ENCODE results near the gene STK32B.

The STK32B gene

GRCh38 chr4:5471691-5472090 is 420.4 kb downstream of the STK32B start:
- ChIA-PET CTCF (no interaction called here), POLR2A (no interaction called here)
- no peak for TF ChIP-seq FOXA1 (IDR thresholded peaks at IDR 0.05)
- TF ChIP-seq ARNT (IDR thresholded peaks at IDR 0.05): no peak
- TF ChIP-seq FOXK2 (IDR thresholded peaks at IDR 0.05): no peak
- no peak for TF ChIP-seq FOXM1 (IDR thresholded peaks at IDR 0.05; ENCODE audit: borderline replicate concordance)
- no peak for TF ChIP-seq ELF4 (IDR thresholded peaks at IDR 0.05)
- no peak for TF ChIP-seq LEF1 (IDR thresholded peaks at IDR 0.05; ENCODE audit: borderline replicate concordance)
- TF ChIP-seq SP1 (IDR thresholded peaks at IDR 0.05): no peak
- no peak for TF ChIP-seq HDGF (IDR thresholded peaks at IDR 0.05; ENCODE audit: borderline replicate concordance)
- DNase-seq (ENCODE audit: extremely low spot score): no peak

GRCh38 chr4:5472160-5472591 is 420.9 kb downstream of the STK32B start:
- TF ChIP-seq FOXK2 (IDR thresholded peaks at IDR 0.05): no peak
- no peak for TF ChIP-seq SUZ12 (IDR thresholded peaks at IDR 0.05)
- TF ChIP-seq ZNF384 (IDR thresholded peaks at IDR 0.05): no peak
- TF ChIP-seq NFRKB (IDR thresholded peaks at IDR 0.05): no peak
- DNase-seq (ENCODE audit: extremely low spot score): no peak
- POLR2A ChIA-PET: no interaction called here
- CTCF ChIA-PET: no interaction called here

GRCh38 chr4:5473125-5473524 is 421.8 kb downstream of the STK32B start:
- POLR2A ChIA-PET: no interaction called here
- TF ChIP-seq SP1 (IDR thresholded peaks at IDR 0.05): no peak
- no peak for TF ChIP-seq TARDBP (IDR thresholded peaks at IDR 0.05)
- CTCF ChIA-PET: no interaction called here
- DNase-seq (ENCODE audit: extremely low spot score): no peak

- ChIA-PET POLR2A (no interaction called here), CTCF (no interaction called here)
- no peak for TF ChIP-seq BHLHE40 (IDR thresholded peaks at IDR 0.05; ENCODE audit: borderline replicate concordance)
- TF ChIP-seq L3MBTL2 (conservative IDR thresholded peaks at IDR 0.05): no peak
- DNase-seq (ENCODE audit: extremely low spot score): no peak
Measured at GRCh38 chr4:5474756-5475155, 423.5 kb downstream of the STK32B start.

- ChIA-PET POLR2A (no interaction called here), CTCF (no interaction called here)
- TF ChIP-seq BHLHE40 (IDR thresholded peaks at IDR 0.05; ENCODE audit: borderline replicate concordance) (no peak), CTBP1 (IDR thresholded peaks at IDR 0.05; ENCODE audit: borderline replicate concordance) (no peak), HDGF (IDR thresholded peaks at IDR 0.05; ENCODE audit: borderline replicate concordance) (no peak), SUZ12 (IDR thresholded peaks at IDR 0.05) (no peak), FOXA1 (IDR thresholded peaks at IDR 0.05) (no peak), ARNT (IDR thresholded peaks at IDR 0.05) (no peak)
- no peak for DNase-seq (ENCODE audit: extremely low spot score)
Measured at GRCh38 chr4:5477613-5478012, 426.3 kb downstream of the STK32B start.

- POLR2A ChIA-PET: no interaction called here
- DNase-seq (ENCODE audit: extremely low spot score): no peak
- CTCF ChIA-PET: no interaction called here
- TF ChIP-seq HDGF (IDR thresholded peaks at IDR 0.05; ENCODE audit: borderline replicate concordance) (no peak), BHLHE40 (IDR thresholded peaks at IDR 0.05; ENCODE audit: borderline replicate concordance) (no peak), LEF1 (IDR thresholded peaks at IDR 0.05; ENCODE audit: borderline replicate concordance) (no peak)
Measured at GRCh38 chr4:5478169-5478568, 426.9 kb downstream of the STK32B start.

- no peak for DNase-seq (ENCODE audit: extremely low spot score)
- POLR2A ChIA-PET: no interaction called here
- CTCF ChIA-PET: no interaction called here
- TF ChIP-seq FOXK2 (IDR thresholded peaks at IDR 0.05): no peak
- no peak for TF ChIP-seq ELF4 (IDR thresholded peaks at IDR 0.05)
- TF ChIP-seq HDGF (IDR thresholded peaks at IDR 0.05; ENCODE audit: borderline replicate concordance): no peak
- TF ChIP-seq TARDBP (IDR thresholded peaks at IDR 0.05): no peak
- TF ChIP-seq FOXA1 (IDR thresholded peaks at IDR 0.05): no peak
- TF ChIP-seq PKNOX1 (IDR thresholded peaks at IDR 0.05): no peak
- no peak for TF ChIP-seq LEF1 (IDR thresholded peaks at IDR 0.05; ENCODE audit: borderline replicate concordance)
- TF ChIP-seq CTBP1 (IDR thresholded peaks at IDR 0.05; ENCODE audit: borderline replicate concordance): no peak
- no peak for TF ChIP-seq BHLHE40 (IDR thresholded peaks at IDR 0.05; ENCODE audit: borderline replicate concordance)
- no peak for TF ChIP-seq FOXM1 (IDR thresholded peaks at IDR 0.05; ENCODE audit: borderline replicate concordance)
- TF ChIP-seq NFRKB (IDR thresholded peaks at IDR 0.05): no peak
- no peak for TF ChIP-seq SP1 (IDR thresholded peaks at IDR 0.05)
- no peak for TF ChIP-seq SUZ12 (IDR thresholded peaks at IDR 0.05)
- no peak for TF ChIP-seq L3MBTL2 (conservative IDR thresholded peaks at IDR 0.05)
Measured at GRCh38 chr4:5478697-5479096, 427.4 kb downstream of the STK32B start.

- TF ChIP-seq SUZ12 (IDR thresholded peaks at IDR 0.05): no peak
- ChIA-PET POLR2A (no interaction called here), CTCF (no interaction called here)
- DNase-seq (ENCODE audit: extremely low spot score): no peak
Measured at GRCh38 chr4:5479518-5480060, 428.3 kb downstream of the STK32B start.

GRCh38 chr4:5488413-5488812 is 437.1 kb downstream of the STK32B start:
- POLR2A ChIA-PET: no interaction called here
- TF ChIP-seq L3MBTL2 (conservative IDR thresholded peaks at IDR 0.05): no peak
- TF ChIP-seq BHLHE40 (IDR thresholded peaks at IDR 0.05; ENCODE audit: borderline replicate concordance): no peak
- TF ChIP-seq HDGF (IDR thresholded peaks at IDR 0.05; ENCODE audit: borderline replicate concordance): no peak
- no peak for TF ChIP-seq LEF1 (IDR thresholded peaks at IDR 0.05; ENCODE audit: borderline replicate concordance)
- TF ChIP-seq NFRKB (IDR thresholded peaks at IDR 0.05): no peak
- TF ChIP-seq CTBP1 (IDR thresholded peaks at IDR 0.05; ENCODE audit: borderline replicate concordance): no peak
- TF ChIP-seq TARDBP (IDR thresholded peaks at IDR 0.05): no peak
- no peak for TF ChIP-seq SP1 (IDR thresholded peaks at IDR 0.05)
- no peak for TF ChIP-seq FOXK2 (IDR thresholded peaks at IDR 0.05)
- no peak for TF ChIP-seq ZNF384 (IDR thresholded peaks at IDR 0.05)
- TF ChIP-seq ARNT (IDR thresholded peaks at IDR 0.05): no peak
- no peak for TF ChIP-seq FOXM1 (IDR thresholded peaks at IDR 0.05; ENCODE audit: borderline replicate concordance)
- no peak for TF ChIP-seq ELF4 (IDR thresholded peaks at IDR 0.05)
- TF ChIP-seq PKNOX1 (IDR thresholded peaks at IDR 0.05): no peak
- CTCF ChIA-PET: no interaction called here
- no peak for DNase-seq (ENCODE audit: extremely low spot score)
